ENCODE results near the gene ANAPC5.
"Not testable (repeated sequence)": the region's sequence is repeated elsewhere in the genome, so short reads cannot be mapped to it uniquely, and the experiment has no call there.

The ANAPC5 gene

GRCh38 chr12:121283388-121283787 is 68.8 kb downstream of the ANAPC5 start:
- no peaks in the 10 kb centered on the region for H3K4me1 ChIP-seq (ENCODE audit: insufficient read depth, low read length)
- peaks cover 4% of the 10 kb centered on the region for H3K36me3 ChIP-seq (ENCODE audit: insufficient read depth, low read length)
- peaks cover 4% of the 10 kb centered on the region for H3K9me3 ChIP-seq (ENCODE audit: low read length)
- no peak overlapping the region for H3K4me3 ChIP-seq (ENCODE audit: low read length)
- no peaks in the 10 kb centered on the region for H3K27me3 ChIP-seq (ENCODE audit: insufficient read depth, low read length)
- no peak overlapping the region for H2AFZ ChIP-seq (ENCODE audit: low read depth, low read length)

- H3K9me3 ChIP-seq (ENCODE audit: low read length); H3K36me3 ChIP-seq (ENCODE audit: insufficient read depth, low read length); H3K27me3 ChIP-seq (ENCODE audit: insufficient read depth, low read length); H3K4me1 ChIP-seq (ENCODE audit: insufficient read depth, low read length); H3K4me3 ChIP-seq (ENCODE audit: low read length); H2AFZ ChIP-seq (ENCODE audit: low read depth, low read length): not testable (repeated sequence)
These were observed 69.3 kb downstream of the ANAPC5 start for GRCh38 chr12:121282910-121283309.

GRCh38 chr12:121282072-121282742 is 70.0 kb downstream of the ANAPC5 start:
- Histone ChIP-seq H3K36me3 (ENCODE audit: insufficient read depth, low read length) (peaks cover 9% of the 10 kb centered on the region), H3K27me3 (ENCODE audit: insufficient read depth, low read length) (no peaks in the 10 kb centered on the region), H2AFZ (ENCODE audit: low read depth, low read length) (no peak overlapping the region), H3K4me3 (ENCODE audit: low read length) (no peak overlapping the region), H3K9me3 (ENCODE audit: low read length) (peaks cover 4% of the 10 kb centered on the region), H3K4me1 (ENCODE audit: insufficient read depth, low read length) (no peaks in the 10 kb centered on the region)

GRCh38 chr12:121281116-121281515 is 71.1 kb downstream of the ANAPC5 start:
- H3K27me3 ChIP-seq (ENCODE audit: insufficient read depth, low read length); H3K36me3 ChIP-seq (ENCODE audit: insufficient read depth, low read length); H3K4me1 ChIP-seq (ENCODE audit: insufficient read depth, low read length); H3K4me3 ChIP-seq (ENCODE audit: low read length); H2AFZ ChIP-seq (ENCODE audit: low read depth, low read length); H3K9me3 ChIP-seq (ENCODE audit: low read length): not testable (repeated sequence)

- H3K27me3 ChIP-seq (ENCODE audit: insufficient read depth, low read length); H3K9me3 ChIP-seq (ENCODE audit: low read length); H3K4me1 ChIP-seq (ENCODE audit: insufficient read depth, low read length); H3K4me3 ChIP-seq (ENCODE audit: low read length); H2AFZ ChIP-seq (ENCODE audit: low read depth, low read length); H3K36me3 ChIP-seq (ENCODE audit: insufficient read depth, low read length): not testable (repeated sequence)
These were observed 71.7 kb downstream of the ANAPC5 start for GRCh38 chr12:121280531-121280930.

GRCh38 chr12:121279507-121279915 is 72.7 kb downstream of the ANAPC5 start:
- no peaks in the 10 kb centered on the region for H3K4me1 ChIP-seq (ENCODE audit: insufficient read depth, low read length)

GRCh38 chr12:121279071-121279375 is 73.2 kb downstream of the ANAPC5 start:
- H3K4me1 ChIP-seq (ENCODE audit: insufficient read depth, low read length), result no peaks in the 10 kb centered on the region
- peaks cover 10% of the 10 kb centered on the region for H3K36me3 ChIP-seq (ENCODE audit: insufficient read depth, low read length)
- H3K9me3 ChIP-seq (ENCODE audit: low read length), result peaks cover 4% of the 10 kb centered on the region
- no peak overlapping the region for H2AFZ ChIP-seq (ENCODE audit: low read depth, low read length)
- no peaks in the 10 kb centered on the region for H3K27me3 ChIP-seq (ENCODE audit: insufficient read depth, low read length)
- no peak overlapping the region for H3K4me3 ChIP-seq (ENCODE audit: low read length)

More at GRCh38 chr12:121279507-121279915, 72.7 kb downstream of the ANAPC5 start:
- H3K27me3 ChIP-seq (ENCODE audit: insufficient read depth, low read length), result no peaks in the 10 kb centered on the region
- peaks cover 9% of the 10 kb centered on the region for H3K36me3 ChIP-seq (ENCODE audit: insufficient read depth, low read length)
- peaks cover 4% of the 10 kb centered on the region for H3K9me3 ChIP-seq (ENCODE audit: low read length)
- H3K4me3 ChIP-seq (ENCODE audit: low read length), result no peak overlapping the region
- no peak overlapping the region for H2AFZ ChIP-seq (ENCODE audit: low read depth, low read length)

DNA sequence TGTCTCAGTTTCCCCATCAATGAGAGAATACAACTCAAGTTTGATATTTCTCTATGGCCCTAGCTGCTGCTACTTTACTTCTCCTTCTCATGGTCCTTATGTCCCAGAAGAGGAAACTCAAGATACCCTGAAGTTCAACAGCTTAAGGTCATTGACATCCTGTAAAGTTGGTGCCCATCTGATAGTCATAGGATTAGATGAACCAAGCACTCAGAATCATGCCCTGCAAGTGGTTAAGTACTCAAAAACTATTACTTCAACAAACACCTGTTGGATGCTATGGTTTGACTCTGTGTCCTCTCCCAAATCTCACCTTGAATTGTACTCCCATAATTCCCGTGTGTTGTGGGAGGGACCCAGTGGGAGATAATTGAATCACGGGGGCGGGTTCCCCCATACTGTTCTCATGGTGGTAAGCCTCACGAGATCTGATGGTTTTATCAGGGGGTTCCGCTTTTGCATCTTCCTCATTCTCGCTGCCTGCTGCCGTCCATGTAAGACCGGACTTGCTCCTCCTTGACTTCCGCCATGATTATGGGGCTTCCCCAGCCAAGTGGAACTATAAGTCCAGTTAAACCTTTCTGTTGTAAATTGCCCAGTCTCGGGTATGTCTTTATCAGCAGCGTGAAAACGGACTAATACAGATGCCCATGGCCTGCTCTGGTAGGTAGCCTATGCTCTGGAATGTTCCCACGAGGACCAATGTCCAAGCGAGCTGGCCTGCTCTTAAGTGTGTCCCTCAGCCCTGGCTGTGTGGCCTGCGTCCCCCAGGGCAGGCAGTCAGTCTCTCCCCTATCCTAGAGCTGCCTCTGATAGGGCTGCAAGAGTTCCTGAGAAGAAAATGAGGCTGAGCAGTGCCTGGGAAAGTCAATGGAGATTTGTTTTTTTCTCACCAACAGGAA is 73.8 kb downstream of the ANAPC5 start:
- Histone ChIP-seq H2AFZ (ENCODE audit: low read depth, low read length) (no peak overlapping the region), H3K27me3 (ENCODE audit: insufficient read depth, low read length) (no peaks in the 10 kb centered on the region), H3K9me3 (ENCODE audit: low read length) (peaks cover 4% of the 10 kb centered on the region), H3K36me3 (ENCODE audit: insufficient read depth, low read length) (peaks cover 12% of the 10 kb centered on the region), H3K4me1 (ENCODE audit: insufficient read depth, low read length) (no peaks in the 10 kb centered on the region), H3K4me3 (ENCODE audit: low read length) (no peak overlapping the region)

- Histone ChIP-seq H3K4me1 (ENCODE audit: insufficient read depth, low read length) (no peaks in the 10 kb centered on the region), H3K27me3 (ENCODE audit: insufficient read depth, low read length) (no peaks in the 10 kb centered on the region), H2AFZ (ENCODE audit: low read depth, low read length) (no peak overlapping the region), H3K36me3 (ENCODE audit: insufficient read depth, low read length) (peaks cover 21% of the 10 kb centered on the region), H3K9me3 (ENCODE audit: low read length) (peaks cover 4% of the 10 kb centered on the region), H3K4me3 (ENCODE audit: low read length) (no peak overlapping the region)
These were observed 74.8 kb downstream of the ANAPC5 start for GRCh38 chr12:121277374-121277759.

DNA sequence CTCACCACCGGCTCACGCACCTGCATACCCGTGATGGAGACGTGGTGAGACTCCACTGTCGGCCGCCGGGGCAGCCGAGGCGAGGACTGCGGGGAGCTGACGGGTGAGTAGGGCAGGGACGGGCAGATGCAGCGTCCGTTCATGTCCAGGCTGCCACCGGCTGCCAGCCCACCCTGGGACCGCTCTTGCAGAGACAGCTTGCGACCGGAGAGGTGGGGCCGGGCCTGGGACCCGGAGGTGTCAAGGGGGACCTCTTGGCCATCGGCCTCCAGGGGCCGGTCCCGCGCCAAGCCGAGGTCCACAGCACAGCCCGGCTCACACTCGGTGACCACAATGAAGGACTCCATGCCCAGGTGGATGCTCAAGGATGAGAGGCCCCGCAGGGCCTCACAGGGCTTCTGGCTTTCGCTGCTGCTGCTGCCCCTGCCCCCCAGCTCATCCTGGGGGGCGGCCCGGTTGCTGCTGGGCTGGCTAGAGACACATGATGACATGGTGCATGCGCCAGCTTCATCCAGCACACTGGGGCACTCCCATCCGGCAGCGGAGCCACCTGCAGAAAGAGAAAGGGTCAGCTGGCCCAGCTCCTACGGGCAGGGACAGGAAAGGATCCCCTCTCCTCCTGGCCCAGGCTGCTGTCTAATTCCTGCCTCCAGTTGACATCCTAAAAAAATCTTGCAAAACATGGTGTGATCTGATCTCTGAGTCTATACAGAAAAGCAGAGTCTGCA is 78.0 kb downstream of the ANAPC5 start:
- no peaks in the 10 kb centered on the region for H3K27me3 ChIP-seq (ENCODE audit: insufficient read depth, low read length)
- peaks cover 4% of the 10 kb centered on the region for H3K9me3 ChIP-seq (ENCODE audit: low read length)
- no peak overlapping the region for H3K4me3 ChIP-seq (ENCODE audit: low read length)
- no peak overlapping the region for H2AFZ ChIP-seq (ENCODE audit: low read depth, low read length)
- no peaks in the 10 kb centered on the region for H3K4me1 ChIP-seq (ENCODE audit: insufficient read depth, low read length)
- H3K36me3 ChIP-seq (ENCODE audit: insufficient read depth, low read length), result peaks cover 32% of the 10 kb centered on the region

- Histone ChIP-seq H3K36me3 (ENCODE audit: insufficient read depth, low read length) (peaks cover 36% of the 10 kb centered on the region), H3K4me3 (ENCODE audit: low read length) (no peak overlapping the region), H2AFZ (ENCODE audit: low read depth, low read length) (no peak overlapping the region), H3K9me3 (ENCODE audit: low read length) (peaks cover under 1% of the 10 kb centered on the region), H3K27me3 (ENCODE audit: insufficient read depth, low read length) (no peaks in the 10 kb centered on the region), H3K4me1 (ENCODE audit: insufficient read depth, low read length) (no peaks in the 10 kb centered on the region)
These were observed 78.8 kb downstream of the ANAPC5 start for GRCh38 chr12:121273364-121273896.

GRCh38 chr12:121267822-121268221 is 84.4 kb downstream of the ANAPC5 start:
- Histone ChIP-seq H3K4me1 (ENCODE audit: insufficient read depth, low read length) (no peaks in the 10 kb centered on the region), H3K27me3 (ENCODE audit: insufficient read depth, low read length) (no peaks in the 10 kb centered on the region), H3K9me3 (ENCODE audit: low read length) (no peaks in the 10 kb centered on the region), H2AFZ (ENCODE audit: low read depth, low read length) (no peak overlapping the region), H3K36me3 (ENCODE audit: insufficient read depth, low read length) (peaks cover 36% of the 10 kb centered on the region), H3K4me3 (ENCODE audit: low read length) (no peak overlapping the region)

DNA sequence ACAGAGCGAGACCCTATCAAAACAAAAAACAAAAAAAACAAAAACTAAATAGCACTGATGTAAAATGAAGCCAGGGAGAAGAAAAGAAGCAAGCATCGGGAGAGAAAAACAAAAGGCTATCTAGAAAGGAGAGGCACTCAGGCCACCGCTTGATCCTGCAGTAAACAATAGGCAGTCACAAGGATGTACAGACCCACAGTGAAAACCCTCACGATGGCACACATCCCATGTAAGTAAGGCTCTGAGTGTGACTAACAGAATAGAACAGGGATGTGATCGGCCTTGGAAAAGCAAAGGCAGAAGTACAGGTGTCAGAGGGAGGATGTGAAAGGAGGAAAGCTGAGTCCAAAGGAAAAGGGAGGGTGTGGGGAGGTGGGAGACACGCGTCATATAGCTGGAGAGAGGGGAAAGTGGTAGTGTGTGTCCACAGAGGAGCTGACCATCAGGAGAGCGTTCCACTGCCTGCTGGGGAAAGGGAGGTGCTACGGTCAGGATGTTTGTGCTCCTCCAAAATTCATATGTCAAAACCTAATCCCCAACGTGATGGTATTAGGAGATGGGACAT is 87.2 kb downstream of the ANAPC5 start:
- H3K4me1 ChIP-seq (ENCODE audit: insufficient read depth, low read length), result no peaks in the 10 kb centered on the region
- peaks cover 35% of the 10 kb centered on the region for H3K36me3 ChIP-seq (ENCODE audit: insufficient read depth, low read length)
- H3K4me3 ChIP-seq (ENCODE audit: low read length), result no peak overlapping the region
- no peaks in the 10 kb centered on the region for H3K27me3 ChIP-seq (ENCODE audit: insufficient read depth, low read length)
- H2AFZ ChIP-seq (ENCODE audit: low read depth, low read length), result no peak overlapping the region
- H3K9me3 ChIP-seq (ENCODE audit: low read length), result no peaks in the 10 kb centered on the region

Measured in neuron (in vitro differentiated cells).